Measurements from ENCODE around the gene TMEM109.

TMEM109 gene, protein sequence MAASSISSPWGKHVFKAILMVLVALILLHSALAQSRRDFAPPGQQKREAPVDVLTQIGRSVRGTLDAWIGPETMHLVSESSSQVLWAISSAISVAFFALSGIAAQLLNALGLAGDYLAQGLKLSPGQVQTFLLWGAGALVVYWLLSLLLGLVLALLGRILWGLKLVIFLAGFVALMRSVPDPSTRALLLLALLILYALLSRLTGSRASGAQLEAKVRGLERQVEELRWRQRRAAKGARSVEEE

DNA sequence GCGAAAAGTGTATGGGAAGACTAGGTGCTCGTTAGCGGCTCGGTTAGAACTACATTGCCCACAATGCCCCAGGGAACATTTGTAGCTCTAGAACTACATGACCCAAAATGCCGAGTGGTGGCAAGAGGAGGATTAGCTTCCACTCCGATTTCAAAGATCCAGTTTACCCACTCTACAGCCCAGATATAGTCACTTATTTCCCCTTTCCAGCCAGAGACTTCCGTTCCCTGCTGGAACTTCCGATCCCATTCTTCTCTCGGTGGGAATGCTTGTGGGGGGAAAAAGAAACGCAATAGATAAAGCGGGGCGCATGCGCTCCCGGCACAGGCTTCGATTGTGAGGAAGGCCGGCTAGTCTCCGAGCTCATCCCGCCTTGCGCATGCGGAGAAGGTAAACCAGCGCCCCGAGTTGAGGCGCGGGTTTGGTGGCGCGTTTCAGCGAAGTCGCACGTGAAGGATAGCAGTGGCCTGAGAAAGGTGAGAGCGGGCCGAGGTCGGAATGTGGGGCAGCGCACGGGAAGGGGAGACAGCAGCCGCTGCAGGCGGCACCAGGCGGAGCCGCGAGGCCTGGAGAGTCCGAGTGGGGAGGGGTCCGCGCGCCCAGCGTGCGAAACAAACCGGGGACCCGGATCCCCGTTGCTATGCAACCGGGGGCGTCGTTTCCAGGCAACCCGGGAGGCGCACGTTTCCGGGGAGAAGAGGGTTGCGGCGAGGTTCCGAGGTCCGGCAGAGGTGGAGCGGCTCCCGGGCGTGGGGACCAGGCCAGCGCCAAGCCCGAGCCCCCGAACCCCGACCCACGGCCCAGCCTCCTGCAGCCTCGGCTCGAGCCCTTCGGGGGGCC lies at the start of gene TMEM109:
TSS of gene TMEM109 (plus strand) at position 366 of the 840 bp plus-strand sequence. CDS start 5,536 bp downstream, outside the sequence.
- DNase-seq (ENCODE audit: low read depth), result peak; percentile 82

- DNase-seq (ENCODE audit: low read depth), result no peak
Observed at GRCh38 chr11:60864856-60865513, 49.0 kb upstream of the TMEM109 start.

DNA sequence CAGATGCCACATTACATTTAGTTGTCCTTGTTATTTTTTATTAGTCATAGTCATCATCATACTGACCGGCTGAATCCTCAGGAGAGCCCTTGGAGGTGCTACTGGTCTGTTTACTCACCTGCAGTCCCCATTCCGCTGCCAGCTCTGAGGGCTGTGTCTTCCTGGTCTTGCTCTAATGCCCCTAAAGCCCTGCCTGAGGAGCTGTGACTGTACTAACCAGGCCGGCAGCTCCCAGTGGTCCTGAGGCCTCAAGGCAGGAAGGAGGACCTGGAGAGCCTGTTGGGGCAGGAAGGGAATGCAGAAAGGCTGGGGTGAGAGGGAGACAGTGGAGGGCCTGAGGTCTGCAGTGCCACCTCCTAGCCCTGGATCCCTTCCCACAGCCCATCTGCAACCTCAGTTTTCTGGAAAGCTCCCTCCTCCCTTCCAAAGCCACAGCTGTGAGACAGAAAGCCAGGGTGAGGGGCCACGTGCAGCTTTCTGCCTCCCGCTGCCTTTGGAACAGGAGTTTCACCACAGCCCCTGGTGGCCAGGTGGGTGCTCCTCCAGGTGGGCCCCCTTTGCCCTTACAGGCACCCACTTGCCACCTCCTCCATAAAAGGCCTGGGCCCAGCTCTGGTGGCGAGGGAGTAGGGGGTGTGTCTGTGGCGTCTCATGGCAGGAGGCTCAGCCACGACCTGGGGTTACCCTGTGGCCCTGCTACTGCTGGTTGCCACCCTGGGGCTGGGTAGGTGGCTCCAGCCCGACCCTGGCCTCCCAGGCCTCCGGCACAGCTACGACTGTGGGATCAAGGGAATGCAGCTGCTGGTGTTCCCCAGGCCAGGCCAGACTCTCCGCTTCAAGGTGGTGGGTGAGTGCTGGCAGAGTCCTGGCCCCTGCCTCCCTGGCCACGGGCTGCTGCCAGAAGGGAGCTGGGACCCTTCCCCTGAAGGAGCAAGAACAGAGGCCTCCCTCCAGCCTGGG lies 46.8 kb upstream of the TMEM109 start, which contains the start of gene ZP1:
TSS of gene ZP1 (plus strand) at position 632 of the 960 bp plus-strand sequence. CDS start at position 652, 20 bp downstream.
- DNase-seq (ENCODE audit: low read depth), result no peak

DNA sequence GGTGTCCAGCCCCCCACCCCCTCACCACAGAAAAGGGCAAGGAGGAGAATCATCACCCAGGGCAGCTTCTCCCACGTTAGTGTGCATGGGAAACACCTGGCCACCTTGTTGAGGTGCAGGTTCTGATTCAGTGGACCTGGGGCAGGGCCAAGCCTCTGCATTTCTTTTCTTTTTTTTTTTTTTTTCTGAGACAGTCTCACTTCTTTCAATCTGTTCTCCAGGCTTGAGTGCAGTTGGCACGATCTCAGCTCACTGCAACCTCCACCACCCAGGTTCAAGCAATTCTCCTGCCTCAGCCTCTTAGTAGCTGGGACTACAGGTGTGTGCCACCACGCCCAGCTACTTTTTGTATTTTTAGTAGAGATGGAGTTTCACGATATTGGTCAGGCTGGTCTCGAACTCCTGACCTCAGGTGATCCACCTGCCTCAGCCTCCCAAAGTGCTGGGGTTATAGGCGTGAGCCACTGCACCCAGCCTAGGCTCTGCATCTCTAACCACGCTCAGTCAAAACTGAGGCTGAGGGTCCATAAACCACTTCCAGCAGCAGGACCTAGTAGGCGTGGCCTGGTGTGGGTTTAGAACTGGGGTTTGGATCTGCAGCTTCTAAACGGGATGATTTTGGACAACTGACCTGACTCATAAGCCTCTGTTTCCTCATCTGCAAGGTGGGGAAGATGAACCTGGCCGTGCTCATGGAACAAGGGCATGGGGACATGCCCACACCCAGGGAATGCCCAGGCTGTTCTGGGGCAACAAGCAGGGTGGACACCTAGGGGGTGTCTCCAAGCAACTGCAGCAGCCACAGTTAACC lies 45.9 kb upstream of the TMEM109 start:
- DNase-seq (ENCODE audit: low read depth), result no peak

GRCh38 chr11:60868682-60869450 lies 45.1 kb upstream of the TMEM109 start:
- no peak for DNase-seq (ENCODE audit: low read depth)

GRCh38 chr11:60869451-60869825 lies 44.5 kb upstream of the TMEM109 start:
- DNase-seq (ENCODE audit: low read depth), result no peak

GRCh38 chr11:60870276-60870675 lies 43.7 kb upstream of the TMEM109 start:
- DNase-seq (ENCODE audit: low read depth), result no peak

GRCh38 chr11:60870733-60871377 lies 43.1 kb upstream of the TMEM109 start:
- no peak for DNase-seq (ENCODE audit: low read depth)

DNA sequence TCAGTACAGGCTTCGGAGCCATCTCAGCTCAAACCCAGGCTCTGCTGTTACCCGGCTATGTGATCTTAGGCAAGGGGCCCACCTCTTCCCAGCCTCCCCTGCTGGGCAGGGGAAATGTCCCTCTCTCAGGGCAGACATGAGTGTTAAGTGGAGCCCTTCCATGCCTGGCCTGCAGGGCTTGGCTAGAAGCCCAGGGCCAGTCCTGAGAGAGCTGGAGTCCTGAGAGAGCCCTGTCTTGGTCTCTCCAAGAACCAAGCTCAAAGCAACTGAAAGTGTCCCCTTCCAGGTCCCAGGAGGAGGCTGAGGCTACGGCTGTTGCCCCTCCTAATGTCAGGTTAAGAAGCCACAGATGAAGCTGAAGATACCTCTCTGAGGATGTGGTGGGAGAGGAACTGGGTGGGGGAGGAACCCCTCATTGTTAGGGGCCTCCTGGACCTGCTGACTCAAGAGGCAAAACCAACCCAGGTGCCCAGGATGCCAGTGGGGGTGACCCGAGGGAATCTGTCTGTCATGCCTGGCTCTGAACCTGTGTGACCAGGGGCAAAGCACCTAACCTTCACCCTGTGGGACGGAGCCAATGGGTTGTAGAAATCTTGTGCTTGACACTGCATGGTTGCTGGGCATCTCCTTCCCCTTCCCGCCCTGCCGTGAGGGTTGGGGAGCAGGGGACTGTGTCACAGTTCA lies 42.4 kb upstream of the TMEM109 start:
- DNase-seq (ENCODE audit: low read depth), result no peak

DNA sequence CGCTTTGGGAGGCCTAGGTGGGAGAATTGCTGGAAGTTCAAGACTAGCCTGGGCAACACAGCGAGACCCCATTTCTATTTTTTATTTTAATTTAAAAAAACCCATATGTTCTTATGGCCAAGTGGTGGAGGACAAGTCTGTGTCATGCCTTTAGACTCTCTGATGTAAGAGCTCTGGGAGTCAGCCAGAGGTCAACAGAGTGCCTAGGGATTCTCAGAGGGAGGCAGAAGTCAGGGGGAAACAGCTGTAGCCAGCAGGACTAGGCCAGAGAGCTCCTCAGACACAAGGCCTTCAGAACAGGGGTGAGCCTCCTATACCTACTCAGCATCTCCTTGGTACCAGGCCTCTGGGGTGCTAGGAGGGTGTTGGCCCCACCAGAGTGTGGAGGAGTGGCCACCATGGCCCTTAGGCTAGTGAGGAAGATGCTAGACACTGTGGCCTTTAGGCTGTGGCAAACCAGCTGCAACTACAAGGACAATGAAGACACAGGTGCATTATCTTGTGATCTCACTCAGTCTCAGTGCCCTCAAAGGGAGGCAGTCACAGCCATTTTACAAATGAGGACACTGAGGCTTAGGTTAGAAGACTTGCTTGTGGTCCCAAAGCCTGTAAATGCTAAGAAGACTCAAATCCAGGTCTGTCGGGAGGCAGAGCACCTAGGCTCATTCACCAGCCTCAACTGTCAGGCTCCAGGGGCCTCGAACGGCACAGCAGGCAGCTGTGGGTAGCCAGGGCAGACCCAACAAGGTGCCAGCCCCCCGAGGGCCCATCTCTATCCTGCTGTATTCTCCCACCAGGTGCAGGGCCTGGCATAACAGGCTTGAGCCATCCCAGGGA lies 41.6 kb upstream of the TMEM109 start:
- no peak for DNase-seq (ENCODE audit: low read depth)

GRCh38 chr11:60872961-60873524 lies 40.9 kb upstream of the TMEM109 start:
- DNase-seq (ENCODE audit: low read depth), result no peak

- no peak for DNase-seq (ENCODE audit: low read depth)
Observed at GRCh38 chr11:60873533-60873932, 40.4 kb upstream of the TMEM109 start.

DNA sequence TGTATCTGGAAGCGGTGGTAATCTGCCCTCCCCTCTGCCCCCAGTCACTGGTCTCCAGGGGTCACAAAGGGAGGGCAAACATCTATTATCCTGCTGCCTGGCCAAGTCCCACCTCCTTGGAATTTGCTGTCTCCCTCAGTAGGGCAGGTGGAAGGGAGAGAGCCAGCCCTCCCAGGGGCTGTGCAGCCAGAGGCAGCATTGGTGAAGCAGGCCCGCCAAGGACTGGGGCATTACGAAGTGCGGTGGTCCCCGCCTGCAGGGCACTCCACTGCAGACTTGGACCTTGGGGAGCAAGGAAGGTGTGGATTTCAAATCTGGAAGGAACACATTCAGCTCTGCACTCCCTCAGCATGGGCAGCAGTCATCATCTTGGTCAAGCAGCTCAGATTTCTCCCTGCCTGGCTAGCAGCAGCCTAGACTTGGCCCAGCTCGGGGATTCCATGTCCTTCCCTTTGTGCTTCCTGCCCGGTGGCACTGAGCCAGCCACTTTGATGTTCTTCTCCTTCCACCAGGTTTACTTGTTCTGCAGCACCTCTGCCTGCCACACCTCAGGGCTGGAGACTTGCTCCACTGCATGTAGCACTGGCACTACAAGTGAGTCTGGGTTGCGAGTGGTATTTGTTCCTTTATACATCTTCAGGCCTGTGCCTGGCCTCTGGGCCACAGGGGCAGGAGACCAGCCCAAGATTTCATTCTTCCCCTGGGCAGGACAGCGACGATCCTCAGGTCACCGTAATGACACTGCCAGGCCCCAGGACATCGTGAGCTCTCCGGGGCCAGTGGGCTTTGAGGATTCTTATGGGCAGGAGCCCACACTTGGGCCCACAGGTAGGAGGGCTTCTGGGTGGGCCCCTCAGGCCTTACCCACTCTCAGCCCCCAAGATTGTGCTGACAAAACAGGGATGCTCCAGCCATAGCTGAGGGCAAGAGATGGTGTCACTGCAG lies 39.3 kb upstream of the TMEM109 start:
- DNase-seq (ENCODE audit: low read depth), result no peak

DNA sequence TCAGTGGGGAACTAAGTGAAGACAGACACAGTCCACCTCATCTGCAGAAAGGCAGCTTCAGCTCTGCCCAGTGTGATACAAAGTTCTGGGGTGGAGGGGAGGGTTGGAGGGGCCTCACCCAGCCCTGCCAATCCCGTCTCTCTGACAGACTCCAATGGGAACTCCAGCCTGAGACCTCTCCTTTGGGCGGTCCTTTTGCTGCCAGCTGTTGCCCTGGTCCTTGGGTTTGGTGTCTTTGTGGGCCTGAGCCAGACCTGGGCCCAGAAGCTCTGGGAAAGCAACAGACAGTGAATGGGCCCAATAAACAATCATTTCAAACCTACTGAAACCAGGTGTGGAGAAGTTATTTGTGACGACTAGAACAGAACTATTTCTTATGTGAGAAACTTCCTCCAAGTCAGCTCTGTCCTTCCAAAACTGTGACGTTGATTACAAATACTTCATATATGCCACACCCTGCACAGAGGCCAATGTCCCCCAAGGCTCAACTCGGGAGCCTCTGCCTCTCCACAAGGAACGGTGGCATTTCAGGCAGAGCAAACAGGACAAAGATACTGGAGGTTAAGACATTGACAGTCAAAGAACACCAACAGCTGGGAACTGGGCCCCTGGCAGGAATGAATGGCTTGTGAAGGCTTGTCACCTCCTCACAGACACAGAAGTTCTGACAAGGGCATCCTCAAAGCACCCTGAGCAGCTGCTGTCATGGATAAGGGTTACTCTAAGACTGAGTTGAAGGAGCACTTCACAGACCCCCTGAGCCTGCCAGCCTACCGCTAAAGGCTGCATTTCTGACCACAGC lies 38.4 kb upstream of the TMEM109 start:
- DNase-seq (ENCODE audit: low read depth), result no peak

DNA sequence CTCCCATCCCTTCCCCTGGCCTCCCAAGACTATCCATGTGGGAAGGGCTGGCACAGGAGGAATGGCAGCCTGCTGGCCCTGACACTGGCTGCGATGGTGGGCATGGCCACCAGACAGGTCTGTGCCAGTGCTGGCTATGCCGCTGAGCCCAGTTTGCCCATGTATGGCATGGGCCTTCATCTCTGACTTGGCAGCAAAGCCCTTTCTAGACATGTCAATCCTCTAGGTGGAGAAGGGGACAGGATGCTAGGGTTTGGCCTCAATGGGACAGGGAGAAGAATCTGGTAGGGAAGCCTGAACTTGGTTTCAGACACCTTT lies 37.8 kb upstream of the TMEM109 start:
- DNase-seq (ENCODE audit: low read depth), result no peak
